ENCODE data around the gene TNIK. TPM values are rescaled to one million over a fixed set of nuclear protein-coding genes. Genes with fewer than 3 reads are reported as not detected.

The TNIK gene
- total RNA-seq, 6 donors from 2014 or later: 23.2 to 74.4 (median 38.3) TPM

- 44 to 93% methylated on average over 2 of the region's 2 CpGs for WGBS, 2 donors
- Histone ChIP-seq H3K4me3 (no peak overlapping the region), H3K9me3 (no peaks in the 10 kb centered on the region), H3K27ac (no peak overlapping the region), H3K27me3 (no peaks in the 10 kb centered on the region), H3K36me3 (no peaks in the 10 kb centered on the region), H3K4me1 (no peaks in the 10 kb centered on the region)
- no peak for DNase-seq
- no peak for ATAC-seq (ENCODE audit: low FRiP score in 2 of 2)
- TF ChIP-seq POLR2A (IDR thresholded peaks at IDR 0.05) (no peak), CTCF (IDR thresholded peaks at IDR 0.05) (no peak), POLR2AphosphoS5 (IDR thresholded peaks at IDR 0.05) (no peak), EP300 (IDR thresholded peaks at IDR 0.05) (no peak)
These were observed 44.2 kb upstream of the TNIK start for GRCh38 chr3:171504376-171504775.

- 82 to 88% methylated on average over 1 of the region's 1 CpG for WGBS, 2 donors
- ATAC-seq (ENCODE audit: low FRiP score in 2 of 2) (no peak), DNase-seq (no peak)
- Histone ChIP-seq H3K4me3 (no peak overlapping the region), H3K4me1 (no peaks in the 10 kb centered on the region), H3K9me3 (no peaks in the 10 kb centered on the region), H3K27me3 (no peaks in the 10 kb centered on the region), H3K27ac (no peak overlapping the region), H3K36me3 (no peaks in the 10 kb centered on the region)
- TF ChIP-seq POLR2A (IDR thresholded peaks at IDR 0.05): no peak
- TF ChIP-seq POLR2AphosphoS5 (IDR thresholded peaks at IDR 0.05): no peak
- TF ChIP-seq EP300 (IDR thresholded peaks at IDR 0.05): no peak
- TF ChIP-seq CTCF (IDR thresholded peaks at IDR 0.05): no peak
These were observed 43.6 kb upstream of the TNIK start for GRCh38 chr3:171503817-171504216.

- no peak overlapping the region for H3K4me3 ChIP-seq
- DNase-seq (no peak), ATAC-seq (ENCODE audit: low FRiP score in 2 of 2) (no peak)
- TF ChIP-seq POLR2AphosphoS5 (IDR thresholded peaks at IDR 0.05) (no peak), CTCF (IDR thresholded peaks at IDR 0.05) (no peak), POLR2A (IDR thresholded peaks at IDR 0.05) (no peak), EP300 (IDR thresholded peaks at IDR 0.05) (no peak)
- H3K27me3 ChIP-seq: no peaks in the 10 kb centered on the region
- H3K4me1 ChIP-seq: no peaks in the 10 kb centered on the region
- no peaks in the 10 kb centered on the region for H3K9me3 ChIP-seq
- 52 to 76% methylated on average over 1 of the region's 1 CpG for WGBS, 2 donors
- no peaks in the 10 kb centered on the region for H3K36me3 ChIP-seq
- H3K27ac ChIP-seq: no peak overlapping the region
These were observed 38.7 kb upstream of the TNIK start for GRCh38 chr3:171498921-171499320.

- TF ChIP-seq POLR2AphosphoS5 (IDR thresholded peaks at IDR 0.05) (no peak), POLR2A (IDR thresholded peaks at IDR 0.05) (no peak), EP300 (IDR thresholded peaks at IDR 0.05) (no peak), CTCF (IDR thresholded peaks at IDR 0.05) (no peak)
- DNase-seq: no peak
- Histone ChIP-seq H3K4me3 (no peak overlapping the region), H3K9me3 (no peaks in the 10 kb centered on the region), H3K27me3 (no peaks in the 10 kb centered on the region), H3K4me1 (no peaks in the 10 kb centered on the region), H3K36me3 (no peaks in the 10 kb centered on the region), H3K27ac (no peak overlapping the region)
- WGBS, 2 donors: 87 to 100% methylated on average over 1 of the region's 1 CpG
- no peak for ATAC-seq (ENCODE audit: low FRiP score in 2 of 2)
These were observed 37.3 kb upstream of the TNIK start for GRCh38 chr3:171497468-171497867.

- no peak for TF ChIP-seq POLR2AphosphoS5 (IDR thresholded peaks at IDR 0.05)
- TF ChIP-seq EP300 (IDR thresholded peaks at IDR 0.05): no peak
- TF ChIP-seq POLR2A (IDR thresholded peaks at IDR 0.05): no peak
- ATAC-seq (ENCODE audit: low FRiP score in 2 of 2): no peak
- no peak overlapping the region for H3K4me3 ChIP-seq
These were observed 35.2 kb upstream of the TNIK start for GRCh38 chr3:171495413-171495812.

More at GRCh38 chr3:171495413-171495812, 35.2 kb upstream of the TNIK start:
- Histone ChIP-seq H3K27me3 (no peaks in the 10 kb centered on the region), H3K9me3 (no peaks in the 10 kb centered on the region), H3K4me1 (no peaks in the 10 kb centered on the region), H3K27ac (no peak overlapping the region), H3K36me3 (no peaks in the 10 kb centered on the region)
- no peak for DNase-seq

Data from upper lobe of left lung (tissue), 6 donors.